ENCODE results near the gene SGCA. TPM values are rescaled to one million over a fixed set of nuclear protein-coding genes. Genes with fewer than 3 reads are reported as not detected.

Gene SGCA
- total RNA-seq, 2 experiments from 2014 or later, result not detected

DNA sequence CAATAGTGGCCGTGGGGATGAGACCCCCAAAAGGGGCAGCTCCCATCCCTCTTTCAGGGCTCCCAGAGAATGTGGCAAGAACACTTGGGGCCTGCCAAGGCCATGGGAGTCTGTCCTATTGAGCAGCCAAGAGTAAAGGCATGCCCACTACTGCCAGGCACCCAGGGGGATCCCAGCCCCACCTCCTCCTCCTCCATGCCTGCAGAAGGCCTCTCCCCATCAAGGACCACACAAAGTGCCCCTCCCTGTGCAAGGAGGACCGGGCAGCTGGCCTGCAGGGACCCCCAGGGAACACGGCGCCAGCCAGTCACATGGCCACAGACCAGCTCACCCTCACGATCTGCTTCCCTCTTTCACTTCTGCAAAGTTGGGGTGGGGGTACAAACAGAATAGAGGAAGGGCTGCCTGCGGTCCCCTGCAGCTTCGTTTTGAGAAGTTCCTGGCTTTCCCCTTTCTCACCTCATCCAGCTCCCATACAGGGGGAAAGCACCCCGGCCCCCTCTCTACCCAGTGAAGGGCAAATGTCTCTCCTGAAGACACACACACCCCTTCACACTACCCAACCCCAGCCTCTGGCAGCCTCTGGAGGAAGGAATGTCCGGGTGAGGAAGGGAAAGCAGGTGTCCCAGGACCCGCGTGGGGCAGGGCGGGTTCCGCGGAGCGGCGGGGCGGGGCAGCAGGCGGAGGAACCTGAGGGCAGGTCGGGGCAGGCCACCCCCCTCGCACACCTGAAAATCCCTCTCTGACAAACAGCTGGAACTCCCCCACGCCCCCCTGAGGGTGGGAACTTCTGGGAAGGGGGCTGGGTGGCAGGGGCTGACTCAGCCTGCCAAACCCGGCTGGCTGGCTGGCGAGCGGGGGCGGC lies 17.3 kb upstream of the SGCA start:
- Mint-ChIP-seq H3K27ac (peak overlapping the region; percentile 85), H3K36me3 (ENCODE audit: low read depth) (peaks cover 47% of the 10 kb centered on the region), H3K27me3 (no peaks in the 10 kb centered on the region), H3K9me3 (no peaks in the 10 kb centered on the region), H3K4me3 (peak overlapping the region; percentile 96), H3K4me1 (ENCODE audit: low read depth) (peaks cover 66% of the 10 kb centered on the region)
- Histone ChIP-seq H3K4me3 (ENCODE audit: low read length) (peak overlapping the region; percentile 86), H3K36me3 (ENCODE audit: insufficient read depth, low read length) (peaks cover 34% of the 10 kb centered on the region), H3K27me3 (ENCODE audit: control insufficient read depth in 1 of 2, insufficient read depth in 2 of 2, low read length in 2 of 2) (no peaks in the 10 kb centered on the region), H3K9me3 (ENCODE audit: control insufficient read depth in 1 of 2, insufficient read depth in 1 of 2, low read length in 2 of 2) (no peaks in the 10 kb centered on the region), H3K4me1 (ENCODE audit: insufficient read depth, low read length) (peaks cover 77% of the 10 kb centered on the region), H3K27ac (ENCODE audit: low read depth in 1 of 2, low read length in 2 of 2) (peak overlapping the region; percentile 70 to 71)
- TF ChIP-seq, protein P1, sequence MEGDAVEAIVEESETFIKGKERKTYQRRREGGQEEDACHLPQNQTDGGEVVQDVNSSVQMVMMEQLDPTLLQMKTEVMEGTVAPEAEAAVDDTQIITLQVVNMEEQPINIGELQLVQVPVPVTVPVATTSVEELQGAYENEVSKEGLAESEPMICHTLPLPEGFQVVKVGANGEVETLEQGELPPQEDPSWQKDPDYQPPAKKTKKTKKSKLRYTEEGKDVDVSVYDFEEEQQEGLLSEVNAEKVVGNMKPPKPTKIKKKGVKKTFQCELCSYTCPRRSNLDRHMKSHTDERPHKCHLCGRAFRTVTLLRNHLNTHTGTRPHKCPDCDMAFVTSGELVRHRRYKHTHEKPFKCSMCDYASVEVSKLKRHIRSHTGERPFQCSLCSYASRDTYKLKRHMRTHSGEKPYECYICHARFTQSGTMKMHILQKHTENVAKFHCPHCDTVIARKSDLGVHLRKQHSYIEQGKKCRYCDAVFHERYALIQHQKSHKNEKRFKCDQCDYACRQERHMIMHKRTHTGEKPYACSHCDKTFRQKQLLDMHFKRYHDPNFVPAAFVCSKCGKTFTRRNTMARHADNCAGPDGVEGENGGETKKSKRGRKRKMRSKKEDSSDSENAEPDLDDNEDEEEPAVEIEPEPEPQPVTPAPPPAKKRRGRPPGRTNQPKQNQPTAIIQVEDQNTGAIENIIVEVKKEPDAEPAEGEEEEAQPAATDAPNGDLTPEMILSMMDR (IDR thresholded peaks at IDR 0.05), result no peak
- ChIA-PET POLR2A (interaction anchor here (0.6 to 3.4 kb wide), 6 partner anchors 9 to 297 kb away, joined by 3 to 21 read pairs (median 3); no protein-coding TSS in a partner anchor), CTCF (interaction anchor here (1.2 kb wide), 1 partner anchor 52 kb away, joined by 3 read pairs; no protein-coding TSS in a partner anchor)
- peak; percentile 34 for ATAC-seq (ENCODE audit: poor library complexity)
- intact Hi-C loops (cut with DNase I, micrococcal nuclease), result no loop called here
- peak; percentile 38 to 85 (median 64) for DNase-seq

DNA sequence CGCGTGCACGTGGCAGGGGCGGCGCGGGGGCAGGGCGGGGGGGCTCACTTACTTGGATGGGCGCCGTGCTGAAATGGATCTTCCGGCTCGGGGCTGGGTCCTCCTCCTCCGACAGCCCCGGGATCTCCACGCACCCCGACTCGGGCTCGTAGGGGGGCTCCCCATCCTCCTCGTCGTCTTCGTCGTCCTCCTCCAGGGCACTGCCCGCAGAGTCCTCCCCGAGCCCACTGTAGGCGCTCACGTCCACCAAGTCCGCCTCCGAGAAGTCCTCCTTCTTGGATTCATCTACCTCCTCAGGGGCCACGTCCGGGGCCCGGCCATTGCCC lies 16.8 kb upstream of the SGCA start:
- ATAC-seq (ENCODE audit: poor library complexity) (no peak), DNase-seq (no peak)
- H3K27ac Mint-ChIP-seq, result peak overlapping the region; percentile 85
- Histone ChIP-seq H3K4me1 (ENCODE audit: insufficient read depth, low read length) (peaks cover 74% of the 10 kb centered on the region), H3K27me3 (ENCODE audit: control insufficient read depth in 1 of 2, insufficient read depth in 2 of 2, low read length in 2 of 2) (no peaks in the 10 kb centered on the region), H3K4me3 (ENCODE audit: low read length) (peak overlapping the region; percentile 86), H3K9me3 (ENCODE audit: control insufficient read depth in 1 of 2, insufficient read depth in 1 of 2, low read length in 2 of 2) (no peaks in the 10 kb centered on the region), H3K27ac (ENCODE audit: low read depth in 1 of 2, low read length in 2 of 2) (peak overlapping the region; percentile 64), H3K36me3 (ENCODE audit: insufficient read depth, low read length) (peaks cover 28% of the 10 kb centered on the region)
- no peaks in the 10 kb centered on the region for H3K27me3 Mint-ChIP-seq
- H3K4me3 Mint-ChIP-seq, result peak overlapping the region; percentile 96
- intact Hi-C loops (cut with DNase I, micrococcal nuclease), result no loop called here
- H3K4me1 Mint-ChIP-seq (ENCODE audit: low read depth), result peaks cover 61% of the 10 kb centered on the region
- TF ChIP-seq, protein P1 (IDR thresholded peaks at IDR 0.05), result no peak
- CTCF ChIA-PET, result interaction anchor here (1.6 kb wide), 1 partner anchor 12 kb away, joined by 12 read pairs; no protein-coding TSS in a partner anchor
- POLR2A ChIA-PET, result interaction anchor here (0.6 to 4.2 kb wide), 6 partner anchors 8 to 297 kb away, joined by 3 to 50 read pairs (median 5); no protein-coding TSS in a partner anchor
- peaks cover 41% of the 10 kb centered on the region for H3K36me3 Mint-ChIP-seq (ENCODE audit: low read depth)
- H3K9me3 Mint-ChIP-seq, result no peaks in the 10 kb centered on the region

DNA sequence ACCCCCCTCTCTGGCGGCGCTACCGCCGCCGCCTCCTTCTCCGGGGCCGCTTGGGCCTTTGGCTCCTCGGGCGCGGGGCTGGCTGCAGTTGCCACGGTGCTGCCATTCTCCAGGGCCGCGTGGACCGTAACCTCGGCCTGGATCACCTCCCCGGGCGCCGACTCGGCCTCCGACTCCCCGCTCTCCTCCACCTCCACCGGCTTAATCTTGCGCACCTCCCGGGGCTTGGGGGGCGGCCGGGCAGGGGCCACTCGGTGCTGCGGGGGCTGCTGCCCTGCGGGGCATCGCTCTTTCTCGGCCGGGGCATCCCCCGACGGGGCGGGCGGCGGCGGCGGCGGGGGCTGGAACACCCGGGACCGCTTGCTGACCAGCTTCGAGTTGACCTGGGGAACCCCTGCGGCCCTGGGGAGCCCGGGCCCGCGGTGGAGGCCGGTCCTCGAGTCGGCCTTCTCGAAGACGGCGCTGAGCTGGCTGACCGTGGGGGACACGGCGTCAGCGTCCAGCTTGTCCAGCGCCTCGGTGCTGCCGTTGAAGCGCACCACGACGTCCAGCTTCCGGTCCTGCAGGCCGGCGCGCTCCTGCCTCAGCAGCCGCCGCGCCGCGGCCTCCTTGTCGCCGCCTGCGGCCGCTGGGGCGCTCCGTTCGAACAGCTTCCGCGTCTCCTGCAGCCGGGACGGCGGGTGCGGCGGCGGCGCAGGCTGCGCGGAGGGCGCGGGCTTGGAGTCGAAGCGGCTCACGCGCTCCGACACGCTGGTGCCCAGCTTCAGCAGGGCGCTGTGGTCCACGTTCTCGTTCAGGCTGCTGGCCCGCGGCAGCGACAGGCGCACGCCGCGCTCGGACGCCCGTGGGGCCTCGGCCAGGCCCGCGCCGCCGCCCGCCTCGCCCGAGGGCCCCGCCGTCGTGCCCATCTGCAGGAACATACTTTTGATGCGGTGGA lies 16.1 kb upstream of the SGCA start:
- peak overlapping the region; percentile 96 for H3K4me3 Mint-ChIP-seq
- H3K27ac ChIP-seq (ENCODE audit: low read depth in 1 of 2, low read length in 2 of 2), result peak overlapping the region; percentile 64
- TF ChIP-seq, protein P1 (IDR thresholded peaks at IDR 0.05), result no peak
- ATAC-seq (ENCODE audit: poor library complexity), result peak; percentile 31
- H3K4me1 ChIP-seq (ENCODE audit: insufficient read depth, low read length), result peaks cover 70% of the 10 kb centered on the region
- peaks cover 61% of the 10 kb centered on the region for H3K4me1 Mint-ChIP-seq (ENCODE audit: low read depth)
- CTCF ChIA-PET, result interaction anchor here (0.9 to 1.6 kb wide), 5 partner anchors 9 to 248 kb away, joined by 3 to 12 read pairs (median 4); partner anchors contain the start of gene LRRC59
- no peaks in the 10 kb centered on the region for H3K9me3 Mint-ChIP-seq
- H3K4me3 ChIP-seq (ENCODE audit: low read length), result peak overlapping the region; percentile 86
- peak overlapping the region; percentile 85 for H3K27ac Mint-ChIP-seq
- intact Hi-C loops (cut with DNase I, micrococcal nuclease), result loop anchor here in 1 of 2 experiments (5.0 kb wide), 1 partner anchor 52 kb away; the partner anchor contains the start of gene PDK2
- H3K36me3 Mint-ChIP-seq (ENCODE audit: low read depth), result peaks cover 35% of the 10 kb centered on the region
- no peaks in the 10 kb centered on the region for H3K9me3 ChIP-seq (ENCODE audit: control insufficient read depth in 1 of 2, insufficient read depth in 1 of 2, low read length in 2 of 2)
- H3K27me3 Mint-ChIP-seq, result no peaks in the 10 kb centered on the region
- DNase-seq, result peak in 13 of 14 experiments; percentile 44 to 85 (median 58)
- POLR2A ChIA-PET, result interaction anchor here (0.6 to 4.2 kb wide), 8 partner anchors 9 to 298 kb away, joined by 3 to 50 read pairs (median 4); partner anchors contain the start of gene XYLT2
- no peaks in the 10 kb centered on the region for H3K27me3 ChIP-seq (ENCODE audit: control insufficient read depth in 1 of 2, insufficient read depth in 2 of 2, low read length in 2 of 2)
- peaks cover 22% of the 10 kb centered on the region for H3K36me3 ChIP-seq (ENCODE audit: insufficient read depth, low read length)

All from CD4-positive, alpha-beta T cell (primary cell).